Measurements from ENCODE around the gene GLP1R. TPM values are rescaled to one million over a fixed set of nuclear protein-coding genes. Genes with fewer than 3 reads are reported as not detected.

GLP1R gene
- total RNA-seq, 1 donor from 2014 or later = not detected

DNA sequence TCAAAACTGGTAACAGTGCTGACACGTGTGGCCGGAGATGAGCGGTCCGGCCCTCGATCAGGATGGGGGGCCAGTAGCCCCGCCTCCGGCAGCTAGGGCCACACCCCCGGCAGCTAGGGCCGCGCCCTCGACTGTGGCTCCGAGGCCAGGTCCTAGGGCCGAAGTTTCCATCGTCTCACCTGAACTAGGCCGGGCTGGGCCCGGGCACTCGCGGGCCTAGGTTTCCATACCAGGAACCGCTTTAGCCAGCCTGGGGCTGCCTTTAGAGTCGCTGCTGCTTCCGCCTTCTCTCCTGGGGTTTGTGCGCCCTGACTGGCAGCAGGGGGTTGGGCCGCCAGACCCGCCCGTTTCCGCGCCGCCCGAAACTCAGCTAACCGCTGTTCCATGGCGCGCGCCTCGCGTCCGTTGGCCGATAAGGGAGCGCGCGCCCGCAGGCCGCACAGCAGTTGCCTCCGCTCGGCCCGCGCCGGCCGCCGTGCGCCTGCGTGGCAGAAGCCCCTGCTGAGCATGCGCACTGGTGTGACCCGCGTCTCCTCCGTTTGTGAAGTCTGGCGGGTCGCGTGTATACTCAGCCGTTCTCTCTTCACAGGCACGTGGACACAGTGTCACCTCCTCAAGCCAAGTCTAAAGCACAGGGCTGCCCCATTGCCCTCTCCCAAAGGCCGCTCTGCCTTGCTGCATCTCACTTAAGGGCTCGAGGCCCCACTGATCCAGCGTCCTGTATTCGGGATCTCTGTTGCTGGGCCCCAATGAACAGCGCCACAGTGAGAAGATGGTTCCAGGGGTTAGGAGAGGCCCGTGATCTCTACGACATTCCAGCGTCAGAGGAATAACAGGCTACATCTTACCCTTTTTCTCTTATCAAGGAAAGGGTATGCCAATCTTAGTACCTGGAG, 66.4 kb downstream of the GLP1R start, which contains the start of gene SAYSD1:
TSS of gene SAYSD1 (minus strand) at position 483 of the 896 bp plus-strand sequence. CDS start at position 386, 97 bp downstream.
- H3K27ac Mint-ChIP-seq (ENCODE audit: unreplicated experiment) = peak within 1 kb of the TSS; percentile 82

DNA sequence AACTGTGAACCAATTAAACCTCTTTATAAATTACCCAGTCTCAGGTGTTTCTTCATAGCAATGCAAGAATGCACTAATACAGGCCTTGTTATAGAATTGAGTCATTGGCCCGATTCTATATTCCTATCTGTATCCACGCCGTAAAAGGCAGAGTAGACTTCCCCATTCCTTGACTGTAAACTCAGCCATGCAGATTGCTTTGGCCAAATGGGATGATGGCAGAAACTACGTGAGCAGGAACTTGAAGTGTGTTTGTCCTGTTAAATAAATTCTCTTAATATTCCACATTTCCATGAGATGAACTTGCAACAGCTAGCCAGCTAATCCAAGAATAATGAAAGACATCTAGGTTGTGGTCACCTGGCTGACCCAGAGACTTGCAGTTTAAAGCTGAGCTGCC, 70.3 kb downstream of the GLP1R start:
- H3K4me1 Mint-ChIP-seq (ENCODE audit: low read depth, unreplicated experiment) = no peaks in the 10 kb centered on the region
- H3K27me3 Mint-ChIP-seq (ENCODE audit: unreplicated experiment) = peaks cover 1% of the 10 kb centered on the region
- no peak overlapping the region for H3K4me3 Mint-ChIP-seq (ENCODE audit: unreplicated experiment)
- TF ChIP-seq, protein P1, sequence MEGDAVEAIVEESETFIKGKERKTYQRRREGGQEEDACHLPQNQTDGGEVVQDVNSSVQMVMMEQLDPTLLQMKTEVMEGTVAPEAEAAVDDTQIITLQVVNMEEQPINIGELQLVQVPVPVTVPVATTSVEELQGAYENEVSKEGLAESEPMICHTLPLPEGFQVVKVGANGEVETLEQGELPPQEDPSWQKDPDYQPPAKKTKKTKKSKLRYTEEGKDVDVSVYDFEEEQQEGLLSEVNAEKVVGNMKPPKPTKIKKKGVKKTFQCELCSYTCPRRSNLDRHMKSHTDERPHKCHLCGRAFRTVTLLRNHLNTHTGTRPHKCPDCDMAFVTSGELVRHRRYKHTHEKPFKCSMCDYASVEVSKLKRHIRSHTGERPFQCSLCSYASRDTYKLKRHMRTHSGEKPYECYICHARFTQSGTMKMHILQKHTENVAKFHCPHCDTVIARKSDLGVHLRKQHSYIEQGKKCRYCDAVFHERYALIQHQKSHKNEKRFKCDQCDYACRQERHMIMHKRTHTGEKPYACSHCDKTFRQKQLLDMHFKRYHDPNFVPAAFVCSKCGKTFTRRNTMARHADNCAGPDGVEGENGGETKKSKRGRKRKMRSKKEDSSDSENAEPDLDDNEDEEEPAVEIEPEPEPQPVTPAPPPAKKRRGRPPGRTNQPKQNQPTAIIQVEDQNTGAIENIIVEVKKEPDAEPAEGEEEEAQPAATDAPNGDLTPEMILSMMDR (IDR thresholded peaks at IDR 0.05; ENCODE audit: partially characterized antibody, unreplicated experiment) = no peak
- no peaks in the 10 kb centered on the region for H3K36me3 Mint-ChIP-seq (ENCODE audit: unreplicated experiment)
- DNase-seq = no peak
- peaks cover 2% of the 10 kb centered on the region for H3K9me3 Mint-ChIP-seq (ENCODE audit: unreplicated experiment)
- H3K27ac Mint-ChIP-seq (ENCODE audit: unreplicated experiment) = no peak overlapping the region

More for the DNA sequence above, 66.4 kb downstream of the GLP1R start, which contains the start of gene SAYSD1:
- H3K4me1 Mint-ChIP-seq (ENCODE audit: low read depth, unreplicated experiment) = no peaks in the 10 kb centered on the region
- TF ChIP-seq, protein P1 (IDR thresholded peaks at IDR 0.05; ENCODE audit: partially characterized antibody, unreplicated experiment) = no peak
- H3K4me3 Mint-ChIP-seq (ENCODE audit: unreplicated experiment) = peak within 1 kb of the TSS; percentile 96
- no peaks in the 10 kb centered on the region for H3K27me3 Mint-ChIP-seq (ENCODE audit: unreplicated experiment)
- H3K9me3 Mint-ChIP-seq (ENCODE audit: unreplicated experiment) = no peaks in the 10 kb centered on the region
- no peaks in the 10 kb centered on the region for H3K36me3 Mint-ChIP-seq (ENCODE audit: unreplicated experiment)
- DNase-seq = peak; percentile 94

- peaks cover 4% of the 10 kb centered on the region for H3K27me3 Mint-ChIP-seq (ENCODE audit: unreplicated experiment)
- H3K27ac Mint-ChIP-seq (ENCODE audit: unreplicated experiment) = no peak overlapping the region
- H3K36me3 Mint-ChIP-seq (ENCODE audit: unreplicated experiment) = no peaks in the 10 kb centered on the region
- H3K4me3 Mint-ChIP-seq (ENCODE audit: unreplicated experiment) = no peak overlapping the region
- H3K9me3 Mint-ChIP-seq (ENCODE audit: unreplicated experiment) = peaks cover 2% of the 10 kb centered on the region
- H3K4me1 Mint-ChIP-seq (ENCODE audit: low read depth, unreplicated experiment) = no peaks in the 10 kb centered on the region
- TF ChIP-seq, protein P1 (IDR thresholded peaks at IDR 0.05; ENCODE audit: partially characterized antibody, unreplicated experiment) = no peak
- DNase-seq = no peak
Measured at GRCh38 chr6:39124114-39124513, 75.5 kb downstream of the GLP1R start.

- no peak overlapping the region for H3K27ac Mint-ChIP-seq (ENCODE audit: unreplicated experiment)
- H3K4me3 Mint-ChIP-seq (ENCODE audit: unreplicated experiment) = no peak overlapping the region
- peaks cover 2% of the 10 kb centered on the region for H3K27me3 Mint-ChIP-seq (ENCODE audit: unreplicated experiment)
- DNase-seq = no peak
- H3K4me1 Mint-ChIP-seq (ENCODE audit: low read depth, unreplicated experiment) = no peaks in the 10 kb centered on the region
- TF ChIP-seq, protein P1 (IDR thresholded peaks at IDR 0.05; ENCODE audit: partially characterized antibody, unreplicated experiment) = no peak
- H3K9me3 Mint-ChIP-seq (ENCODE audit: unreplicated experiment) = peaks cover 2% of the 10 kb centered on the region
- no peaks in the 10 kb centered on the region for H3K36me3 Mint-ChIP-seq (ENCODE audit: unreplicated experiment)
Measured at GRCh38 chr6:39128106-39128505, 79.5 kb downstream of the GLP1R start.

GRCh38 chr6:39128832-39129231, 80.3 kb downstream of the GLP1R start:
- DNase-seq = no peak
- Mint-ChIP-seq H3K4me1 (ENCODE audit: low read depth, unreplicated experiment) (no peaks in the 10 kb centered on the region), H3K9me3 (ENCODE audit: unreplicated experiment) (peaks cover 2% of the 10 kb centered on the region), H3K4me3 (ENCODE audit: unreplicated experiment) (no peak overlapping the region), H3K27me3 (ENCODE audit: unreplicated experiment) (peaks cover 2% of the 10 kb centered on the region), H3K27ac (ENCODE audit: unreplicated experiment) (no peak overlapping the region), H3K36me3 (ENCODE audit: unreplicated experiment) (no peaks in the 10 kb centered on the region)
- TF ChIP-seq, protein P1 (IDR thresholded peaks at IDR 0.05; ENCODE audit: partially characterized antibody, unreplicated experiment) = no peak

All from glutamatergic neuron (in vitro differentiated cells).